ENCODE results near the gene SS18.

The SS18 gene

GRCh38 chr18:26021061-26021754 is 69.2 kb downstream of the SS18 start:
- ChIA-PET POLR2A (no interaction called here), CTCF (interaction anchor here (0.6 kb wide), 1 partner anchor 292 kb away, joined by 4 read pairs; no protein-coding TSS in a partner anchor)
- no peak for DNase-seq (ENCODE audit: extremely low spot score)
- TF ChIP-seq TARDBP (IDR thresholded peaks at IDR 0.05) (no peak), NFRKB (IDR thresholded peaks at IDR 0.05) (no peak), ARNT (IDR thresholded peaks at IDR 0.05) (no peak), HDGF (IDR thresholded peaks at IDR 0.05; ENCODE audit: borderline replicate concordance) (no peak), BHLHE40 (IDR thresholded peaks at IDR 0.05; ENCODE audit: borderline replicate concordance) (no peak), SUZ12 (IDR thresholded peaks at IDR 0.05) (no peak), LEF1 (IDR thresholded peaks at IDR 0.05; ENCODE audit: borderline replicate concordance) (no peak), FOXK2 (IDR thresholded peaks at IDR 0.05) (no peak), ELF4 (IDR thresholded peaks at IDR 0.05) (no peak), FOXA1 (IDR thresholded peaks at IDR 0.05) (no peak), ZNF384 (IDR thresholded peaks at IDR 0.05) (no peak), SP1 (IDR thresholded peaks at IDR 0.05) (no peak), PKNOX1 (IDR thresholded peaks at IDR 0.05) (no peak), FOXM1 (IDR thresholded peaks at IDR 0.05; ENCODE audit: borderline replicate concordance) (no peak), L3MBTL2 (conservative IDR thresholded peaks at IDR 0.05) (no peak), CTBP1 (IDR thresholded peaks at IDR 0.05; ENCODE audit: borderline replicate concordance) (no peak)

- ChIA-PET CTCF (interaction anchor here (0.6 to 0.7 kb wide), 2 partner anchors 1002 to 1088 kb away, joined by 3 read pairs; no protein-coding TSS in a partner anchor), POLR2A (no interaction called here)
- no peak for DNase-seq (ENCODE audit: extremely low spot score)
- TF ChIP-seq ZNF384 (IDR thresholded peaks at IDR 0.05): no peak
- TF ChIP-seq ELF4 (IDR thresholded peaks at IDR 0.05): no peak
- no peak for TF ChIP-seq CTBP1 (IDR thresholded peaks at IDR 0.05; ENCODE audit: borderline replicate concordance)
- TF ChIP-seq SP1 (IDR thresholded peaks at IDR 0.05): no peak
- no peak for TF ChIP-seq PKNOX1 (IDR thresholded peaks at IDR 0.05)
- TF ChIP-seq FOXA1 (IDR thresholded peaks at IDR 0.05): no peak
- TF ChIP-seq SUZ12 (IDR thresholded peaks at IDR 0.05): no peak
Measured at GRCh38 chr18:26017929-26018328, 72.5 kb downstream of the SS18 start.

GRCh38 chr18:26014462-26014861 is 76.0 kb downstream of the SS18 start:
- DNase-seq (ENCODE audit: extremely low spot score): no peak
- TF ChIP-seq CTBP1 (IDR thresholded peaks at IDR 0.05; ENCODE audit: borderline replicate concordance) (no peak), ELF4 (IDR thresholded peaks at IDR 0.05) (no peak), ARNT (IDR thresholded peaks at IDR 0.05) (no peak), LEF1 (IDR thresholded peaks at IDR 0.05; ENCODE audit: borderline replicate concordance) (no peak), PKNOX1 (IDR thresholded peaks at IDR 0.05) (no peak)
- CTCF ChIA-PET: no interaction called here
- POLR2A ChIA-PET: no interaction called here

- ChIA-PET POLR2A (no interaction called here), CTCF (no interaction called here)
- no peak for DNase-seq (ENCODE audit: extremely low spot score)
- TF ChIP-seq CTBP1 (IDR thresholded peaks at IDR 0.05; ENCODE audit: borderline replicate concordance) (no peak), ELF4 (IDR thresholded peaks at IDR 0.05) (peak; percentile 29; the same call in 1 of the 2 replicates)
Measured at GRCh38 chr18:26008619-26009018, 81.8 kb downstream of the SS18 start.

GRCh38 chr18:26008096-26008495 is 82.3 kb downstream of the SS18 start:
- ChIA-PET POLR2A (no interaction called here), CTCF (no interaction called here)
- TF ChIP-seq LEF1 (IDR thresholded peaks at IDR 0.05; ENCODE audit: borderline replicate concordance) (no peak), NFRKB (IDR thresholded peaks at IDR 0.05) (no peak), HDGF (IDR thresholded peaks at IDR 0.05; ENCODE audit: borderline replicate concordance) (no peak), FOXM1 (IDR thresholded peaks at IDR 0.05; ENCODE audit: borderline replicate concordance) (no peak), FOXA1 (IDR thresholded peaks at IDR 0.05) (no peak), FOXK2 (IDR thresholded peaks at IDR 0.05) (no peak), BHLHE40 (IDR thresholded peaks at IDR 0.05; ENCODE audit: borderline replicate concordance) (no peak), CTBP1 (IDR thresholded peaks at IDR 0.05; ENCODE audit: borderline replicate concordance) (no peak), ARNT (IDR thresholded peaks at IDR 0.05) (no peak), SP1 (IDR thresholded peaks at IDR 0.05) (no peak), ZNF384 (IDR thresholded peaks at IDR 0.05) (no peak), TARDBP (IDR thresholded peaks at IDR 0.05) (no peak)
- no peak for DNase-seq (ENCODE audit: extremely low spot score)

GRCh38 chr18:26005950-26006349 is 84.5 kb downstream of the SS18 start:
- ChIA-PET CTCF (no interaction called here), POLR2A (no interaction called here)
- DNase-seq (ENCODE audit: extremely low spot score): no peak
- TF ChIP-seq HDGF (IDR thresholded peaks at IDR 0.05; ENCODE audit: borderline replicate concordance) (no peak), PKNOX1 (IDR thresholded peaks at IDR 0.05) (no peak), L3MBTL2 (conservative IDR thresholded peaks at IDR 0.05) (no peak), NFRKB (IDR thresholded peaks at IDR 0.05) (no peak), SP1 (IDR thresholded peaks at IDR 0.05) (no peak), FOXA1 (IDR thresholded peaks at IDR 0.05) (no peak), LEF1 (IDR thresholded peaks at IDR 0.05; ENCODE audit: borderline replicate concordance) (no peak), ARNT (IDR thresholded peaks at IDR 0.05) (no peak), FOXK2 (IDR thresholded peaks at IDR 0.05) (no peak), ELF4 (IDR thresholded peaks at IDR 0.05) (no peak), ZNF384 (IDR thresholded peaks at IDR 0.05) (no peak), CTBP1 (IDR thresholded peaks at IDR 0.05; ENCODE audit: borderline replicate concordance) (no peak), FOXM1 (IDR thresholded peaks at IDR 0.05; ENCODE audit: borderline replicate concordance) (no peak), BHLHE40 (IDR thresholded peaks at IDR 0.05; ENCODE audit: borderline replicate concordance) (no peak), TARDBP (IDR thresholded peaks at IDR 0.05) (no peak), SUZ12 (IDR thresholded peaks at IDR 0.05) (no peak)
